ENCODE results near the gene RAPGEF5.

The RAPGEF5 gene

DNA sequence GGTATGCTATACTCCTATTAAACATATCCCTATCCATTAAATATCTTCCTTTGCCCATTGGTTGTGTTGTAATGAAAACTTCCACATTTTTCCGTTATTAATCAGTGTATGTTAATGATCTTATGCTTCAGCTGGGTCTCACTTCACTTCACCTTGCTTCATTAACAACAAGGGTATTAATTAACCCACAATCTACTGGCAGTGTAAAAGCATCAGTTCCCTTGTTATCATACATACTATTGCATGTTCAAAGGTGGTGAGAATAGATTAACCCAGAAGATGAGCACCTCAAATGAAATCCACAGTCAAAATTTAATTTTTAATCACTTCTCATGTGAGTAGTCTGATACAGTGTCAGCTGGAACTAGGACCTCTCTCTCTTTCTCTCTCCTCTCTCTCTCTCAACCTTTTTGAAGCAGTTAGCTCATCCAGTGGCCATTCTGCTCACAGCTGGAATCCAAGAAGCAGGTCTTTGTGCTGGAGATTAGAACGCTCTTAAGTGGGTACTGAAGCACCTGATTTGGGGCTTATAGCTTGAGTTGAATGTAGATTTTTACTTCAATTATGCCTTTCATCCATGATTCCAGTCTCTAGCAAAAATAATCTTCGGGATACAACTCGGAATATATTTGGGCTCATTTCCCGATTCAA, 172.3 kb downstream of the RAPGEF5 start:
- peak; percentile 71 for DNase-seq

DNA sequence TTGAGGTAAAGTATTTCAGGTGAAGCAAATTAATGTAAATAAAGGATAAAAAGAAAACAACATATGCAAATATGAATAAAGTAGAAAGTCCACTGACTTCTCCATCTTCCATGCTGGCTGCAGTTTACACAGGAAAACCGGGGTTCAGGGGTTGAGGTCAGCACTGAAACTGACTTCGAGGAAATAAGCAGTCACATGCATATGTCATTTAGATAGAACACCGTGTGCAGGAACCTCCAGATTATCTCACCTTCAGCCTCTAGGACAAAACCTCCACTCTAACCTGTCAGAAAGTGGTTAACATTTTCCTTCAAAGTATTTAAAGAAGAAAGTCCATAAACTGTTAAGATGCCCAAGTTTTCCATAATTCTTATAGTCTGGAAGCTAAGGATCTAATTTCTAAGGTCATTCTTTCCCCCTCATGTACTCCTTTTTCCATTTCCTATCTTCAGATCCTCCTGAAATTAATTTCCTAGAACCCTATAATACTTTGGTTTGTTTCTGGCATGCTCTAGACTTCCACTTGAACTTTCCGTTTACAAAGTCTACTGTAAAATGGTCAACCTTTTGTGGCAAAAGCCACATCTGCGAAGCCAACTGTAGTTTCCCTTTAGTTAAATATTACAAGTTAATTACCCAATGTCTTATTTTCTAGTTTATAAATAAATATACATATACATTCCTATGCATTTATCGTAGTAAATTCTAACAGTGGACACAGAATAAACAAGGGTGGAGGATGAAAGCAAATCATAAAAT, 173.3 kb downstream of the RAPGEF5 start:
- DNase-seq = no peak

DNA sequence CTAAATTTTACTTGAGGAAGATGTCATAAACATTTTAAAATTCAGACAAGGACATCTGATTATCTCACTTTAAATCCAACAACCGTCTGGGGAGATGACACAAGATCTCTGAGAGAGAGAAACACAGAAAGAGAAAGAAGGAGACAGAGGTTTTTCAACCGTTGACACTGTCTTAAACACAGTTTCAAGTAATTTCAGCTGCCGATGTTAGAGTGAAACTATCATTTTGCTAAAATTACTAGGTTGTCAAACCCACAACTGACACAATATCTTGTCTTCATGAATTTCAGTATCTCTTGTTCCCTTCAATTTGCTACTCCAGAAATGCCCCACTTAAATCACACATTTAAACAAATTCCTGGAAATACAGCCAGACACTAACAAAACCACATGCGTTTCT, 174.8 kb downstream of the RAPGEF5 start:
- DNase-seq = no peak

DNA sequence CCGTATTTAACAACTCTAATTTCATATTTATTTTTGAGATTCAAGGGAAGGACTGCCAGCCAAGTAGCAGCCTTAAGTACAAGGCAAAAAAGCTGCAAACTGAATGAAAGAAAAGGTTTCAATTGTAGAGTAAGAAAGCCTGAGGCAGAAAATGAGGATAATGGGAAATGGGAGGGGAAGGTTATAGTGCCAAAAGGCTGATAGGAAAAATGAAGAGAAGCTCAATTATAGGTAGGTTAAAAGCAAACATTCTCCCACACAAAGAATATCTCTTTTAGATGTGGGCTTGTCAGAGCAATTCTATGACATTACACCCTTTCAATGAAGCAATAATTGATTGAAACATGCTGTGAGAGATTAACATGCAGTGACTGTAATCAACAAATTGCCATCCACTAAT, 175.3 kb downstream of the RAPGEF5 start:
- DNase-seq = no peak

DNA sequence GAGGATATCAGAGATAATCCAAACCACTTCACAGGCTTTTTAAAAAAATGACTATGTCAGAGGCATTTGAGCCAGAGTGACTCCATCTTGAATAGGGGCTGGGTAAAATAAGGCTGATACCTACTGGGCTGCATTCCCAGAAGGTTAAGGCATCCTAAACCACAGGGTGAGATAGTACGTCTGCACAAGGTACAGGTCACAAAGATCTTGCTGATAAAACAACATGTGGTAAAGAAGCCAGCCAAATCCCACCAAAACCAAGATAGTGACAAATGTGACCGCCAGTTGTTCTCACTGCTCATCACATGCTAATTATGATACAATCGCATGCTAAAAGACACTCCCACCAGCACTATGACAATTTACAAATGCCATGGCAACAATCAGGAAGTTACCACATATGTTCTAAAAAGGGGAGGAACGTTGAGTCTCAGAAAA, 177.5 kb downstream of the RAPGEF5 start:
- no peak for DNase-seq

DNA sequence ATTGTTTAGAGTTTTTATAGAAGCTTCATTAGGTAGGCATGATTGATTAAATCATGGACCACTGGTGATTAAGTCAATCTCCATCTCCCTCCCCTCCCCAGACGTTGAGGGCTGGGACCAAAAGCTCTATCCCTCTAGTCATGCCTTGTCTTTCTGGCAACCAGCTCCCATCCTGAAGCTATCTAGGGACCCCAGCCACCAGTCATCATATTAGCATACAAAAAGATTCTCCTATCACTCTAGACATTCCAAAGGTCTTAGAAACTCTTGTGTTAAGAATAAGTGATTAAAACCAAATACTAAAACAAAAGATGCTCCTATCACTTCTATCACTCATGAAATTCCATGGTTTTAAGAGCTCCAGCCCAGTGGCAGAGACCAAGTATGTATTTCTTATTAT, 178.2 kb downstream of the RAPGEF5 start:
- no peak for DNase-seq

DNA sequence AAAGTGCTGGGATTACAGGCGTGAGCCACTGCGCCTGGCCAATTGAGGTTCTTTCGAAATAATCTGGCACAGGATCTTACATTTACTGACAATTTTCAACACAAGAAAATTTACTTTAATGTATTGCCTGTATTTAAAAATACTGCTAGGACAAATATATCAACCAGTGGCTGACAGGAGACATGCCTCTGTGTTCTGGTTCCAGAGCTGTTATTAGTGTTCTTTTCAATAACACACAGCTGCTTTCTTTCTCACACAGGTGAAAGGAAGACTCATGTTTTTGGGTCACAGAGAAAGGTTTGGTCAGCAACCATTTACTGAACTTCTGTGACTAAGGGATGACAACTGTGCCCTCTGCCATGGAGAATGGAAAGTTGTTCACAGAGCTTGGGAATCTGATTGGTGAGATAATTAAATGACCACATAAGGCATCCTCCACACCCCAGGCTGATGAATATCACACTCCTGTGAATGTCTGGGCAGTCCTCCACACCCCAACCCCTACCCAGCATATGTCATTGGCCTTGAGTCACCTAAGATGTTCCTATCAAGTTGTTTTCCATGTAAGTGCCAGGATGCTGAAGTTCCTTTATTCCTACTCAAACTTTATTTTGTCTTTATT, 180.1 kb downstream of the RAPGEF5 start:
- no peak for DNase-seq

DNA sequence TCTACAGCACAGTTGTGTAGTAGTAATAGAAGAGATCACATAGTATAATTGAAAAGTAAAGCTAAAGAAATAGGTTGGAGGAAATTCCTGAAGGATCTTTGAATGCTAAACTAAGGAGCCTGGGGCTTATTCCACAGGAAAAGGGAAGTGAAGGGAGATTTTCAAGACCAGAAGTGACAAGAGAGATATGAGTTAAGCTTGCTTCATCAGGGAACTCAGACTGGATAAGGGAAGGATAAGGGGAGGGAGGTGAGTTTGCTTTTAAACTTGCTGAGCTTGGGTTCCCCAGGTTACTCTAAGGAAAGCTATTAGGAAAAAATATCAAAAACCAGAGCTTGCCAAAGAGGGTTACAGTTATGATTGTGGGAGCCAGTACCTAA, 182.4 kb downstream of the RAPGEF5 start:
- DNase-seq = no peak

DNA sequence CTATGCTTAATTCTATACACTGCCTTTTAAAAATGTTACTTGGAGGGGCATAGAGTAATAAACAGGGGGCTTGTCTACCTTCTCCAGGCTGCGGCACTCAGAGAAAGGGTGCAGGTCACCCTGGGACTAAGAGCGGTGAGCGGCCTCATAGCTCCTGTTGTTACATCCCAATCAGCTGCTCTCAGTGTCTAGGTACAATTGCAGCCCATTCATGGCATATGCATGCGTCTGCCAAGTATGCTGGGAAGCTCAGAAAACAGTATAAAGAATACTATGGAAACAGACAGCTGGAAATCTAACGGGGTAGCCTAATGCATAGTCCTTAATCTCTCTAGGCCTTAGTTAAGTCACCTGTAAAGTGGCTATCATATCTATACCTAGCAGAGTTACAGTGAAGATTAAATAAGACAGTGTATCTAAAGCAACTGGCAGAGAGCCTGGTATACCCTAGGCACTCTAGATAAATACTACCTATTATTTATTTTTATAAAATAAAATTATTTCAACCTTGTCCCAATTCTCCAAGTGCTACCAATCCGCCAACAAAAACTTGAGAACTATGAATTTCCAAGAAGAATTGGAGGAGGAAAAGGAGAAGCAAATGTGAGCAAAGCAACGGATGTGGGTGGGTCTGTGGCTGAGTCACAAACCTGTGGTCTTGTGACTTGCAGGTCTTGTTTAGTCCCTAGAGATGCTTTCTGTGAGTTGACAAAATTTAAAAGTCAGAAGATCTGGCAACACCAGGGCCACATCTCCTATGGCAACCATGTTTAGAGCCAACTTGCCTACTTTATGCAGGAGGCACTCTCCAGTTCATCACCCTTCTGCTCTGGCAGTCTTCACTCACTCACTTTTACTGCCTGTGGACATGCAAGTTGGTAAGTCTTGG, 183.0 kb downstream of the RAPGEF5 start:
- DNase-seq = no peak

DNA sequence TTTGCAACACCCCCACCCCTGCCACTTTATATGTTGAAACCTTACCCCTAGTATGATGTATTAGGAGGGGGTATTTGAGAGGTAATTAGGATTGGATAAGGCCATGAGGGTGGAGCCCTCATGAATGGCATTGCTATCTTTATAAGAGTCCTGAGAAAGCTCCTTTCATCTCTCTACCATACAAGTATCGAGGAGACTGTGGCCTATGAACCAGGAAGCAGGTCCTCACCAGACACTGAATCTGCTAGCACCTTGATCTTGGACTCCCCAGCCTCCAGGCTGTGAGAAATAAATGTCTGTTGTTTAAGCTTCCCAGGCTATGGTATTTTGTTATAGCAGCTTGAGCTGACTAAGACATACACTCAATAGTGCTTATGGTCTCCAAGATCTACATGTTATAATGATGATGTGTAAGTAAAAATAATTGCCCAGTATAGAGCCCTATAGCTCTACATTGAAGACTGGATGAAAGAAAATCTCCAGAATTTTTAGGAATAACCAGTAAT, 188.8 kb downstream of the RAPGEF5 start:
- DNase-seq = no peak

DNA sequence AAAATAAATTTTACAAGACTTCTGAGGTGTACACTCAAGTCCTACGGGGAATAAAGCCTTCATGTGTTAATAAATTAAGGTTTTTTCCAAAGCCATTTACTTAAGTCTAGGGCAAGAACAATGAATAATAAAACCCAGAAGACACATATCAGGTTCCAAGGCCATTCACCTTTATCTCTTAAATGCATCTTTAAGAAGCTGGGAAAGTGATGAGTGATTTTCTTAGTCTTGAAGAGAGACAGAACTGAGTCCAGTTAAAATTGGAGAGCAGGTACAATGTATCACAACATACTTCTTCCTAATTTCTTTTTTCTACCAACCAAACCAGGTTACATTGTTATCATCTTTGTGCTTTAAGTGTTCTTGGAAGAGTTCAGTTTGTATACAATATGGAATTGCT, 189.5 kb downstream of the RAPGEF5 start:
- DNase-seq = no peak

DNA sequence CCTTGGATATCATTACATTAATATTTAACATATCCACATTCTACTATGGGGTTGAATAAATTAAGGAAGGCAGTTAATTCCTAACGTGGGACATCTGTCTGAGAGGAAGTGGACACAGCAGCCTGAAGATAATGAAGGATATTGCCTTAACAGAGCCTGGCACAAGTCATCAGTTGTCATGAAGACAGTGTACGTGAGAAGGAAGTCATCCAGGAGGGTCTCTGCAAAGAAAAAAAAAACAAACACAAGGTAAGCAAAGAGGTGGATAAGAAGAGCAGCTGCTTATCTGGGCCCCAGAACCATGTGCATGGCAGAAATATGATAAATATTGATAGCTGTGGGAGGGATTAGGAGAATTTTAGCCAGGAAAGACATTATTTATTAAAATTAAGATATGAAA, 190.0 kb downstream of the RAPGEF5 start:
- peak; percentile 12 for DNase-seq

DNA sequence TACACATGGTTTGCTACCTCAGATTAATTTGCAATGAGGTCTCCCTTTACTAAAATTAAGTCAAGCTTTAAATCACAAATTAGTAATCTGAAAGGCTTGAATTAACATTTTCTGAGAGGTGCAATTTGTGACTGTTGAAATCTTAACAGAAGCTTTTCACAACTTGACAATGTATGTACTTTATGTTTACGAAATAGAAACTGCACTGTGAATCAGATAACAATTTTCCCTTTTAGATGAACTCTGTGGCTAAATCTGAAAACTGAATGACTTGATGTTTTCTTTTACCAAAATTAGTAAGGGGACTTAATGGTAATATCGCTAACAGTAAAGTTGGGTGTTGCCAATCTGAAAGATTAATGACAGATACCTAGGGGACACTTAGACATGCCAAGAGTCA, 197.6 kb downstream of the RAPGEF5 start:
- no peak for DNase-seq

DNA sequence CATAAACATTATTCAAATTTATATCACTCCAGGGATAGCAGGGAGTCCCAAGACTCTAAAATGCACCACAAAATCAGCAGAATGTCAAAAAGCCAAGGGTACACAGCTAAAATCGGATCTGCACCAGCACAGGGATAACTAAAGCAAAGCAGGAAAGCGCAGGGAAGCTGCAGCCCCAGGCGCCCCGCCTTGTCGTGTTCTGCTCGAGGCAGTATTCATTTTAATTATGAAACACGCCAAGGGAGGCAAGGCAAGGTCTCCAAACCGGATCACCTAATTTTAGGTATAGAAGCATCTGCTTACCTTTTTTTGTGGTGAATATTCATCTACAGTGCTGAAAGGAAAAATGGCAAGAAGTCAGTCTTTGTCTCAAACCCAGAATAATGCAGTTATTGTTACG, 199.4 kb downstream of the RAPGEF5 start:
- DNase-seq = no peak

DNA sequence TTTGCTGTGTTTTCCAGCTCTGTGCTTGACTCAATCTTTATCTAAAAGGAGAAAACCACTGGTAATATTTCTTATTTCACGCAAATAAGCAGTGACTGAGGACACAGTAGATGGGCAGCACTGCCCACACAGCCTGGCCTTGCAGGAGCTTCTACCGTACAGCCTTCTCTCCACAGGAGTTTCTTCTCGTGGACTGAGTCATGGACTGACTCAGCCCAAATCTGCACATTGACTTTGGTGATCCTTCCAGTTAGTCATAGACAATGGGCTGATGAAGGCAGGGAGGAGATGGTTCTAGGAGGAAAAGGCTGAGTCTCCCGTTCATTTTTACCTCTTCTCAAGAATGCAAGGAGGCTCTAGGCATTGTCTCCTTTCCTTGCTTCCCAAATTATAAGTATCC, 200.7 kb downstream of the RAPGEF5 start:
- DNase-seq = no peak

DNA sequence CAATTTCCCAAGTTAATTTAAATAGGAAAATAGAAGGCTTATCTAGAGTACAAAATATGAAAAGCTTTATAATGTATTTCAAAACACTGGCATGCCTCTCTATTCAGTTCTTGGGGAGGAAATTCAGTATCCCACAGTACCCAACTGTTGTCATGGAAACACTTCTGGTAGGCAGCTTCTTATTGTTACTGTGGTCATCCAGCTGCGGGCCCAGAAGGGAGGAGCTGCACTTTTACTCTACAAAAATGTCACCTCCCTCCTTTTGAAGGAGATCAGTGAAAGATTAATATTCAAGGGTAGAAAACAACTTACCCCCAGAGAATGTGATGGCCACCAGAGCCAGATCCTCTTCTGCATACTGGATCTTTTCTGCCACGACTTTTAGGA, 202.8 kb downstream of the RAPGEF5 start:
- DNase-seq = no peak

DNA sequence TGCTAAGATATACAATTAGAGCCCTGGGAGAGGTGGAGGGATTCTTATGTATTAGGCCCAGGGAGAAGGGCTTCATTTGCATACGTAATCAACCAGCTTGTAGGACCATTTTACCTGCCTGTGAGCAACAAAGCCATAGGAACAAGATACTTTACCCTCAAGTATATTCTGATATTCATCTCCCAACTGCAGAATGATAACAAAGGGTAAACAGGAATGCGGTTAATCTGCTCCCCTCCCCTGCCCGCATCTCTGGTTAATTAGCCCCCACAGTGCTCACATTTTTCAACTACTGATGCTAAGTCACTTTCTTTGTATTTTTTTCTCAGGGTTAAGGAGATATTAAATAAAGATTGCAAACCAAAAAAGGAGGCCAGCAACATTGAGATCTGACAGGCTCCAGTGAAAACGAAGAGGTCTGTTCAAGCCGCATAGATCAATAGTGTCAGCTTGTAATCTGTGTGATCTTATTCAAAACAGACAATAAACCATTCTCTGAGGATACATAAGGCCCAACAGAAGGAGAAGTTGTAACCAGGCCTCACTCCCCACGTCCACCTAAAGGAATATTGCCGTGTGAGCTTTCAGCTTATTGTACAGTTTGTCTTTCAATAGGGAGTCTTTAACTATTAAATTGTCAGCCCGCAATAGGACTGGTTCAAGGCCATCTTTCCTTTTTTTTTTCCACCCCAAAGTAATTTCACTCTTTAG, 203.4 kb downstream of the RAPGEF5 start:
- no peak for DNase-seq

DNA sequence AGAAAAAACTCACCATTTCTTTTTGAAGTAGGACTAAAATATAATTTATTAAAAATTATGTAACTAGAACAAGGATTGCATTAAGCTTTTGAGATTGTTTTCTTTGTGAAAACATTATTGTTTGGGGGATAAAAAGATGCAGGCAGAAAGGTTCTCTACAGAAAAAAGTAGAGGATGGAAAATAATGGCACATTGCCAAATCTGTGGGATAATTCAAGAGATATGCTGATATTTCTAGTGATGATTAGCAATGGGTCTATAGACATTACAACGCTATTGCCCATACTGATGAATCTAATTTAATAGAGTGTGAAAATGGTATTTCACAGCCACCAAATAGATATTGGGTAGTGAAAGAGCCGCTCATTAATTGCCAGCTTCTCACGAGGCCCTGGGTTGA, 204.3 kb downstream of the RAPGEF5 start:
- no peak for DNase-seq

DNA sequence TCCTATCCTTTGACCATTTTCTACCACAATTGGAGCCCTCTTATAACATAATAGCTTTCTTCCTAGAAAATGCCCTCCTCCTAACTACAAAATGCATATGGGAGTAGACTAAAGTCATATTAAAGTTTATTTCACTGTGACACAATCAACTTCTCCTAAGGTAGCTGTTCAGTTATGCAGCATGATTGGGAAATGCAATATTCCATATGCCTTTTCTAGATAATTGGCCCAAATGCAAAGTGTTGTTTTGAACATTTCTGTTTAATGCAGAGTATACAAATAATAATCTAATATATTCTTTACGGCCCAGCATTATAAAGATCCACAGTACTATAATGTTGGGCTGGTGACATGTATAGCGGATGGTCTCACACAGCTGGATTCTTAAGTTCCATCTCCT, 205.1 kb downstream of the RAPGEF5 start:
- no peak for DNase-seq

DNA sequence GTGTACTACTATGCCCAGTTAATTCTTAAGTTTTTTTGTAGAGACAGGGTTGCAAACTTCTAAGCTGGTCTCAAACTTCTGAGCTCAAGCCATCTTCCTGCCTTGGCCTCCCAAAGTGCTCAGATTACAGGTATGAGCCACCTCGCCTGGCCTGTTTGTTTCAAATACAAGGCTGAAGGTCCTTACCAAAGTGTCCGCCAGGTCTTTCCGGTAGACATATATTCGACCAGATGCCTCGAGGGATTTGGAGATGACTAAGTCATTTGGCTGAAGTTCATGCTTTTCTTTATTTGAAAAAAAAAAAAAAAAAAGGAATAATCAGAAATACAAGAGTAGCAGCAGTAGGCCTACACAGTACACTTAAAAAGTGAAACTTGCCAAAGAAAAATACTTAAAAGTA, 206.7 kb downstream of the RAPGEF5 start:
- DNase-seq = no peak

DNA sequence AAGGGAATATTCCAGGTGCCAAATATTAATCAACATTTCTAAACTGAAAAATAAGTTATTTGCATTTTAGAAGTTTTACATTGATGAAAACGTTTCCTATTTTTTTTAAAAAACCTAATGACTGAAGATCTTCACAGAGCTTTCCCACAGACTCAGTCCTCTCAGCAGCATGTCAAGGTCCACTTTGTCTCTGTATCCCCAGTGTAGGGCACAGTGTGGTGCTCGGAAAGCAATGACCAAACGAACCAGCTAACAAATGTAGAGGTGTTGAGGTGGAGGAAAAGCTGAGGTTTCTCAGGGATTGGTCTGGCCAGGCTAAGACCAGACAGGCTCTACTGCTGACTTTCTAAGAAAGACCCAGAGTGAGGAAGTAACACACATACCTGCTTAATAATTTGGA, 209.1 kb downstream of the RAPGEF5 start:
- DNase-seq = no peak

DNA sequence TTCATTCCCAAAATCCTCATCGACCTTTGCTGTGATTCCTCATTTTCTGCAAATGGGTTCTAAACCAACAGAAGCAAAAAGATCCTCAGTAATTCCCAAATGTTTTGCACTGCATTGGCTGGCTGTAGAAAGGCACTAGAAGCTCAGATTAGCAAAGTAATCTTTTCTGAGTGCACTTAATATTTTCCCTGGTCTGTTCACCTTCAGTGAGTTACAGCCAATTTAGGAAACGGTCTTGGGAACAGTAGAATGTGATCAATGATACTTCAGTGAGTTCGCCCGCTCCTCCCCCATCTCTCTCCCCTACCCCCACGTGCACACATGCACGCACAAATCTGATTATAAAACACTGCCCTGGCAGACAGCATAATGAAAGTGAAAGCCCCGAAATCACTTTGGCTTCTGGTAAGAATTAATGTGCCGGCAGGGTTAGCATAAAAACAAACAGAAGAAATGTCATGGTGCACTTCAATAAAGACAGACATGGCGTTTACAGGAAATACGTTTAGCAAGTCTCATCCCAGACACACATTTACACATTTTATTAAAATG, 209.9 kb downstream of the RAPGEF5 start:
- DNase-seq = peak; percentile 95

Measured in NCI-H524 treated with DMSO at 0.1 percent for 48 hours (cell line).